ENCODE measurements around the gene SLC7A1. TPM values are rescaled to one million over a fixed set of nuclear protein-coding genes. Genes with fewer than 3 reads are reported as not detected.

Gene SLC7A1
- total and polyA plus RNA-seq, 2 of the 4 experiments (the other 2 are of a cell fraction) = 9.7 to 22.3 TPM

DNA sequence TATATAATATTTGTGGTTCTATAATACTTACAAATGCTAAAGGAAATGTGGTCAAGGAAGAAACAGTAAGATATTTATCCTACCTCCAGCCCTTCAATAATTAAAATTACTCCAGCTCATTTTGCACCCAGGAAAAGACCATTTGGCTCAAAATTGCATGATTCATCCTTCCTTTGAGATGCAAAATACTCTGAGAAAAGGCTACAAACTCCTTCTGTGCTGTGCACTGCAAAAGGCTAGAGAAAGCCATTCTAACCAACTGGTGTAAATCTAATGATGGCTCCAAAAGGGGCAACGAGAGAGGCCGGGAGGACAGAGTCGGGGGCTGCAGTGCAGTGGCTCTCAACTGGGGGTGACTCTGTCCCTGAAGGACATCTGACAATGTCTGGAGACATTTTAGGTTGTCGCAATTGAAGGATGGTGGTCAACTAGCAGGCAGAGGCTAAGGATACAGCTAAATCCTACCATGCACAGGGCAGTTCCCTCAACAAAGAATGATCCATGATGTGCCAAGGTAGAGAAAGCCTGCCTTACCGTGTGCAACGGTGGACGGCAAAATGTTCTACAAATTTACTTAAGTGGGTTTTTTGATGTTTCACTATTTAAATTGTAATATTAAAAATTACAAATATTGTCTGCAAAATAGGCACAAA, 32.6 kb downstream of the SLC7A1 start:
- Histone ChIP-seq H2AK9ac (replicated peaks; ENCODE audit: low read depth, low read length, poor library complexity) (no peak overlapping the region), H2BK120ac (ENCODE audit: low read depth, low read length) (no peak overlapping the region), H2BK20ac (ENCODE audit: low read depth, low read length) (no peak overlapping the region), H3K27me3 (ENCODE audit: control insufficient read depth, insufficient read depth, low read length) (no peaks in the 10 kb centered on the region), H2AFZ (replicated peaks; ENCODE audit: low read length, poor library complexity) (no peak overlapping the region), H2AK5ac (ENCODE audit: low read depth, low read length) (no peak overlapping the region), H2BK5ac (ENCODE audit: low read depth, low read length, poor library complexity, severe bottlenecking) (no peak overlapping the region), H3K18ac (ENCODE audit: low read depth, low read length) (no peak overlapping the region), H2BK15ac (ENCODE audit: low read depth, low read length) (no peak overlapping the region), H3K4me2 (ENCODE audit: low read depth, low read length) (no peak overlapping the region), H4K20me1 (ENCODE audit: insufficient read depth, low read length) (peaks cover 78% of the 10 kb centered on the region), H3K79me1 (ENCODE audit: low read depth in 1 of 2, low read length in 2 of 2) (peaks cover 24 to 70% of the 10 kb centered on the region in 2 experiments), H3K23ac (ENCODE audit: low read depth, low read length) (no peak overlapping the region), H4K8ac (ENCODE audit: low read depth in 2 of 2, low read length in 2 of 2) (no peak overlapping the region), H3K9ac (ENCODE audit: low read depth, low read length) (no peak overlapping the region), H3K4me3 (ENCODE audit: insufficient read depth, low read depth, low read length) (no peak overlapping the region), H3K9me3 (ENCODE audit: control insufficient read depth, insufficient read depth, low read length) (no peaks in the 10 kb centered on the region), H3K56ac (ENCODE audit: extremely low read depth, insufficient read depth, low read length) (no peak overlapping the region), H4K5ac (ENCODE audit: low read depth, low read length) (no peak overlapping the region), H4K91ac (ENCODE audit: insufficient read depth, low read depth, low read length) (no peak overlapping the region), H3K4me1 (ENCODE audit: control insufficient read depth, insufficient read depth, low read length) (peaks cover 6% of the 10 kb centered on the region), H3K14ac (replicated peaks; ENCODE audit: low read depth, low read length) (no peak overlapping the region), H3K9me1 (ENCODE audit: insufficient read depth, low read length) (peaks cover 28% of the 10 kb centered on the region), H3K36me3 (ENCODE audit: control insufficient read depth, insufficient read depth, low read length) (no peaks in the 10 kb centered on the region), H3K27ac (ENCODE audit: insufficient read depth, low read length) (no peak overlapping the region), H3K4ac (ENCODE audit: low read depth, low read length) (no peak overlapping the region)
- intact Hi-C loops (cut with micrococcal nuclease) = no loop called here
- DNase-seq (no peak), ATAC-seq (ENCODE audit: low read depth) (0 out of 2 replicates have a peak, but pooled peaks have one; percentile 35)
- dilution Hi-C loops (cut with HindIII; ENCODE audit: low sequenced_read_pairs, unreplicated experiment) = no loop called here
- CTCF ChIA-PET = interaction anchor here (0.9 to 1.1 kb wide), 2 partner anchors 12 to 20 kb away, joined by 3 read pairs; no protein-coding TSS in a partner anchor
- no TSS peak for BruUV-seq (replicated peaks)
- in situ Hi-C loops (cut with MboI; ENCODE audit: low sequenced_read_pairs) = no loop called here
- POLR2A ChIA-PET (ENCODE audit: unreplicated experiment) = interaction anchor here (0.6 kb wide), 1 partner anchor 682 kb away, joined by 3 read pairs; no protein-coding TSS in a partner anchor
- TF ChIP-seq RFX5 (IDR thresholded peaks at IDR 0.05; ENCODE audit: low read depth, low read length) = no peak
- 68% methylated on average over 3 of the region's 7 CpGs; no CpG with 5 or more reads in 1 of the 2 experiments for WGBS, 2 experiments (ENCODE audit: extremely low coverage in 2 of 2, insufficient read length in 1 of 2)
